IMR-90 (cell line): ENCODE data around the gene METTL14.

ENCODE experiments used
- BHLHE40 ChIP-seq: fragments of 150-350 bp; IDR thresholded peaks from 2 replicates; pipeline ENCODE4 v1.6.1; 2016; ENCODE audit warnings: mild to moderate bottlenecking, low read depth, low read length
- ELK1 ChIP-seq: fragments of 150-350 bp; IDR thresholded peaks from 2 replicates; pipeline ENCODE4 v1.6.1; 2016; ENCODE audit warnings: low read depth, mild to moderate bottlenecking, low read length, moderate library complexity, borderline replicate concordance
- FOS ChIP-seq: fragments of 150-350 bp; IDR thresholded peaks from 2 replicates; pipeline ENCODE4 v1.6.1; 2016; ENCODE audit warnings: low read depth, low read length
- NFE2L2 ChIP-seq: fragments of 150-350 bp; IDR thresholded peaks from 2 replicates; pipeline ENCODE4 v1.6.1; 2016; ENCODE audit warnings: low read depth, mild to moderate bottlenecking, low read length
- POLR2A ChIP-seq: IDR thresholded peaks from 2 replicates; pipeline ENCODE4 v1.6.1; 2012; ENCODE audit warnings: mild to moderate bottlenecking, low read depth, low read length
- RAD21 ChIP-seq: IDR thresholded peaks from 2 replicates; pipeline ENCODE4 v1.6.1; 2012; ENCODE audit warnings: low read length, improper control_type of control experiment
- RCOR1 ChIP-seq: IDR thresholded peaks from 2 replicates; pipeline ENCODE4 v1.6.1; 2012; ENCODE audit warnings: mild to moderate bottlenecking, low read length, improper control_type of control experiment; ENCODE audit not compliant: insufficient replicate concordance
- RFX5 ChIP-seq: IDR thresholded peaks from 2 replicates; pipeline ENCODE4 v1.8.0; 2012; ENCODE audit warnings: low read depth, mild to moderate bottlenecking, low read length, moderate library complexity
- SMC3 ChIP-seq: fragments of 150-350 bp; IDR thresholded peaks from 2 replicates; pipeline ENCODE4 v1.6.1; 2016; ENCODE audit warnings: low read depth, mild to moderate bottlenecking, antibody characterized with exemption, low read length, moderate library complexity
- TF ChIP-seq, protein P1 (sequence below): conservative IDR thresholded peaks from 2 replicates; pipeline ENCODE4 v1.5.1; 2012; ENCODE audit warnings: mild to moderate bottlenecking, low read depth, low read length, improper control_type of control experiment

GRCh38 chr4:118761397-118762016 is 76.3 kb downstream of the METTL14 start:
- TF ChIP-seq POLR2A: no peak
- TF ChIP-seq, protein P1, sequence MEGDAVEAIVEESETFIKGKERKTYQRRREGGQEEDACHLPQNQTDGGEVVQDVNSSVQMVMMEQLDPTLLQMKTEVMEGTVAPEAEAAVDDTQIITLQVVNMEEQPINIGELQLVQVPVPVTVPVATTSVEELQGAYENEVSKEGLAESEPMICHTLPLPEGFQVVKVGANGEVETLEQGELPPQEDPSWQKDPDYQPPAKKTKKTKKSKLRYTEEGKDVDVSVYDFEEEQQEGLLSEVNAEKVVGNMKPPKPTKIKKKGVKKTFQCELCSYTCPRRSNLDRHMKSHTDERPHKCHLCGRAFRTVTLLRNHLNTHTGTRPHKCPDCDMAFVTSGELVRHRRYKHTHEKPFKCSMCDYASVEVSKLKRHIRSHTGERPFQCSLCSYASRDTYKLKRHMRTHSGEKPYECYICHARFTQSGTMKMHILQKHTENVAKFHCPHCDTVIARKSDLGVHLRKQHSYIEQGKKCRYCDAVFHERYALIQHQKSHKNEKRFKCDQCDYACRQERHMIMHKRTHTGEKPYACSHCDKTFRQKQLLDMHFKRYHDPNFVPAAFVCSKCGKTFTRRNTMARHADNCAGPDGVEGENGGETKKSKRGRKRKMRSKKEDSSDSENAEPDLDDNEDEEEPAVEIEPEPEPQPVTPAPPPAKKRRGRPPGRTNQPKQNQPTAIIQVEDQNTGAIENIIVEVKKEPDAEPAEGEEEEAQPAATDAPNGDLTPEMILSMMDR: no peak
- no peak for TF ChIP-seq RAD21
- no peak for TF ChIP-seq RCOR1
- TF ChIP-seq SMC3: no peak
- TF ChIP-seq FOS: no peak
- TF ChIP-seq RFX5: no peak
- TF ChIP-seq BHLHE40: no peak
- TF ChIP-seq ELK1: no peak
- TF ChIP-seq NFE2L2: no peak
